GM12801 (cell line): ENCODE results near the gene MYBPH.

ENCODE experiments used
- CTCF ChIP-seq: IDR thresholded peaks from one replicate; pipeline ENCODE4 v1.5.1; 2011; ENCODE audit warnings: control low read depth; ENCODE audit not compliant: insufficient read length; ENCODE audit errors: extremely low read depth

MYBPH gene

GRCh38 chr1:203188686-203189232 is 13.1 kb upstream of the MYBPH start:
- no peak for TF ChIP-seq CTCF

DNA sequence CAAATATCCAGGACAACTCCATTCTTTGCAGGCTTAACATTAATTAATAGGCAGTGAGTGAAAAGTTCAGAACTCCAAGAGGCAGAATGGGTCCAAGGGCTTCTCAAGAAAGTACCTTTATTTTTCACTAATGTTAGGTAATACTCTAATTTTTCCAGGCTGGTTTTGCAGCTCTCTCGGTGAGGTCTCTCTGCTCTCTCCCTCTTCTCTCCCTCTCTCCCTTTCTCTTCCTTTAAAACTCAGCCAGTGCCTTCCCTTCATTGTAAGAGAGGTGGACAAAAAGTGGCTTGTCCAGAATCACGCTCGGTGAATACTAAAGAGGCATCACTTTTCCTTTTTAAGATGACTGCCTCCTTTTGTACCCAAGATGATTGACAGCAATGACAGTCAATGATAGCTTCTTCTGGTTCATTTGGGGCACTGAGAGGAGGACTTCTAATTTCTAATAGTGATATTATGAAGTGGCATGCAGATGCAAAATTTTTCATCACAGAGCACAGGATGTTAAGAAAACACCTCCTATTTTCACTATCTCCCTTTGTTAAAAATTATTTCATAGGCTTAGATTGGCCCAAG is 12.2 kb upstream of the MYBPH start:
- TF ChIP-seq CTCF, result no peak

GRCh38 chr1:203187304-203187685 is 11.7 kb upstream of the MYBPH start:
- TF ChIP-seq CTCF, result no peak

DNA sequence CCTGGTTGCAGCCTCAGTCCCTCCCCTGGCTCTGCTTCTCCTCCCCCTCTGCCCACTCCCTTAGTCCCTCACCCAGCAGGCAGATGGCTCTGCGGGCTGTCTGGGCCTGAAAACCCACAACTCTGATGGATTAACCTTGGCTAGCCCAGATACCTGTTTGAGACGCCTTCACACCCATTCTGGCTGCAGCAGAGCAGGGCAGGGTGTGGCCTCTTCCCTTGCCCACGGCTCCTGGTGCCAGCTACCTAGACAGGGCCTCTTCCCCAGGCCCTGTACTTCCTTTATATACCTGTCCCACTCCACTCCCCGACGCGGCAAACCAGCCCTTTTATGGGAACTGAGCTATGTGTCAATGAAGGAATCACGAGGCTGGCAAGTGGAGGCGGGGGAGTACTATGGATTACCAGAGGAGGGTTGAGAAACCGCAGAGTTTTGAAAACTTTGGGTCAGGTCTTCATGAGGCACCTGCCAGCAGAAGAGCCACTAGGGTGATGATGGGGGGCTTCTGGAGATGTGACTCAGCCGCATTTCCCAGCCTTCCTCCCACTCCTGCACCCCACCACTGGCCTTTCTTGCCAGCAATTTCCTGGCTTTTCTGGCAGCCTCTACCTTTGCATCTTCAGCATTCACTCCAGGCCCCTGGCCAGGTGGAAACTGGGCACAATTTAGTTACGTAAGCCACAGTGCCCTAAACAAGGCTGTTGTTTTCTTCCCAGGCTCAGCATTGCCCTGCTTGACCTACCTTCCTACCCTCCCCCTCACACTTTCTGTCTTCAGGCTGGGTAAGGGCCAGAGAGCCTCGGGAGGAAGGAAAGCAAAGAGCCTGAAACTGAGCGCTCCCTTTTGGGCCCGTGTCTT is 11.0 kb upstream of the MYBPH start, which contains the start of gene CHI3L1:
TSS of gene CHI3L1 (minus strand) at position 259 of the 858 bp plus-strand sequence. CDS start at position 178, 81 bp downstream.
- TF ChIP-seq CTCF, result no peak

DNA sequence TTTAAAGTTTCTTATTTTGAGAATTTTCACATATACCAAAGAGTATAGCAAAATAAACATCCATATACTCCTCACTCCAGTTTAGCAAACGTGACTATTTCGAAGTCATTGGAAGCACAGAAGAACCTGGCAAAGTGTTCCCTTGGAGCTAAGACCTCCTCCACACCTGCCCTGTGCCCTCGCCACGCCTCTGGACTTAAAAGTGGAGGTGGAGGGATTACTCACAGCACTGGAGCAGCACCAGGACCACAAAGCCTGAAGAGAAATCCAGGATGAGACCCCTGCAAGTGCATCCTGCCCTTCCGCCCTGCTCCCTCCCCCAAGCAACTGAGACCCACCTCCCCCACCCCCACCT is 10.4 kb upstream of the MYBPH start:
- no peak for TF ChIP-seq CTCF

DNA sequence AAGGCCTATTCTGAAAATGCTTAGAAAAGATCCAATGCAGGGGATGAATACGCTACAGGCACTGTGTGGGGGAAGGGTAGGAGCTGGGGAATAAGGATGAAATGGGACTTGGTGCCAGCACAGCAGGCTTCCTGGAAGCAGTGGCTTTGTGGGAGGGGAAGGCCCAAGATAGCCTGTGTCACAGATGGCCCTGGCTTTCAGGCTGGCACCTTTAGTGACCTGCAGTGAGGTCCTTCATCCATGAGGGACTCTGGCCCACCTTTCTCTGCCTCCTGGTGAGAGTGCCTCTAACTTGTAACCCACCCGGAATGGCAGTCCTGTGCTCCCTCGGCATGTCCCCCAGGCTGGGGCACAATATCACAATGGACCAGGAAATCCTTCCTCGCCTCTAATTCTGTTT is 10.0 kb upstream of the MYBPH start:
- no peak for TF ChIP-seq CTCF

DNA sequence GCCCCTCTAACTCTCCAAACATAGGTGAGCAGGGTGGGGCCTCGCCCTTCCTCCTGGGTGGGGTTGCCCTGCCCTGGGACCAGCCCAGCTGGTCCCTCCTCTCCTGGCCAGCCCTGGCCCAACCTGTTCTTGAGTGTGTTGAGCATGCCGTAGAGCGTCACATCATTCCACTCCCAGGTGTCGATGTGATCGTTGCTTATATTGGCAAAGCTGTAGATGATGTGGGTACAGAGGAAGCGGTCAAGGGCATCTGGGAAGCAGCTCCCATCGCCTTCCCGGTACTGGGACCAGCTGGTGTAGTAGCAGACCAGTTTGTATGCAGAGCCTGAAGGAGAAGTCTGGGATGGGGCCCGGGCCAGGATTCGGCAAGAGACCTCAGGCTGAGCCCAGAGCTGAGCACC is 9.4 kb upstream of the MYBPH start:
- no peak for TF ChIP-seq CTCF
